IPS DF 6.9 (cell line): ENCODE data around the gene BCDIN3D.

Experiments used
- DNase-seq: peaks from one replicate; pipeline ENCODE4 v3.0.0-alpha.2; 2013; ENCODE audit warnings: low read depth, low spot score
- H3K27ac ChIP-seq: one replicate; pipeline ENCODE4 v1.5.1; 2013; ENCODE audit warnings: low read length, control low read depth
- H3K27me3 ChIP-seq: 2 replicates; pipeline ENCODE4 v1.6.1; 2013; ENCODE audit warnings: mild to moderate bottlenecking, low read length; ENCODE audit not compliant: control insufficient read depth, insufficient read depth
- H3K36me3 ChIP-seq: 2 replicates; pipeline ENCODE4 v1.6.1; 2013; ENCODE audit warnings: low read length; ENCODE audit not compliant: control insufficient read depth, insufficient read depth
- H3K4me1 ChIP-seq: 2 replicates; pipeline ENCODE4 v1.6.1; 2013; ENCODE audit warnings: low read length; ENCODE audit not compliant: control insufficient read depth, insufficient read depth
- H3K4me3 ChIP-seq: 2 replicates; pipeline ENCODE4 v1.5.1; 2013; ENCODE audit warnings: mild to moderate bottlenecking, low read length
- H3K9me3 ChIP-seq: 2 replicates; pipeline ENCODE4 v1.6.1; 2013; ENCODE audit warnings: low read length, inconsistent platforms; ENCODE audit not compliant: control insufficient read depth, insufficient read depth
- WGBS: extraction: QIAGEN DNeasy Blood & Tissue Kit; methylation state at CpG from one replicate; pipeline ENCODE4 v1.1.7; 2013; ENCODE audit warnings: mixed read lengths, missing lambda C conversion rate; ENCODE audit not compliant: insufficient read length, insufficient coverage; 5-methylcytosine and 5-hydroxymethylcytosine counted together

BCDIN3D gene

DNA sequence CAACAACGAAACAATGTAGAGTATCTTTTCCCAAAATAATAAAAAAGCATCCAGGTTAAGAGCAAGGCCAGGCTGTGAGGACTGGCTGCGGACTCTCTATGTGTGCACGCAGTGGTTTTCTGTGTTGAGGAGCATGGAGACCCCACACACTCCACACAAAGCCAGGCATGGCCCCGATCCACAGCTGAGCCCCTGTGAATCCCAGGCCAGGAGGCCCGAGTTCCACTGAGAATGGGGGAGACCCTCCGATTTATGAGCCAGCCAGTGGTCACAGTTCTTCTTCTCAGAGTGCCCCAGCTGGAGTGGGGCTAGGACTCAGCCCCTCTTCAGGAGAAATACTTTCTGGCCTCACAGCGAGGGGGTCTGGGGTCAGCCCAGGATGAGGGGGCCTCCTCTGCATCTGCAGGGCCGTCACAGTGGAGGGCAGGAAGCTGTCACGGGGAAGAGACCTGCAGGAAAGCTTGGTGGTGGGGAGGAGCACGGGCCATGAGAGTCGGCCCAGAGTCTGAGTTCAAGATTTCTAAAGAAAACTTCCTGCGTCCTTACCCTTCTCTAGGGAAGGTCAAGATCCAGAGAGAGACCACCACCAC, 34.8 kb downstream of the BCDIN3D start:
- Histone ChIP-seq H3K9me3 (no peaks in the 10 kb centered on the region), H3K36me3 (peaks cover 7% of the 10 kb centered on the region; the same call in 1 of the 2 replicates), H3K27ac (no peak overlapping the region), H3K4me1 (peaks cover 17% of the 10 kb centered on the region), H3K27me3 (no peaks in the 10 kb centered on the region), H3K4me3 (no peak overlapping the region)
- no CpG with 5 or more reads among the region's 12 CpGs for WGBS
- DNase-seq, result no peak

DNA sequence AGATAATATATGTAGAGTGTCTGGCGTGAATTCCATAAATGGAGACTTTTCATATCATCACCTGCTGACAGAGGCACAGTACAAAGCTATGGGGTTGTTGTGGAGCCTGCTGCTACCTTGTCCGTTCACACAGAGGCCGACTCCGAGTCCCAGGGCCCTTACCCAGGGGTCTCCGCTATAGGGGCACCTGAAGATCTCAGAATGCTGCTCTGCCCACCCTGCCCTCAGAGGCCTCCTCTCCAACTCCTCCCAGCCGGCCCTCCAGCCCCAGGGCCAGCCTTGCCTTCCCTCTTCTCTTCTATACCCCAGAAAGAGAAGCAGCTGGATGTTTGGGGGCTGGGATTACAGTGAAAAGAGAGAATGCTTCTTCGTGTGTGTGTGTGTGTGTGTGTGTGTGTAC, 36.0 kb downstream of the BCDIN3D start:
- Histone ChIP-seq H3K27me3 (no peaks in the 10 kb centered on the region), H3K4me3 (no peak overlapping the region), H3K27ac (no peak overlapping the region), H3K9me3 (no peaks in the 10 kb centered on the region), H3K36me3 (peaks cover 7% of the 10 kb centered on the region), H3K4me1 (peaks cover 17% of the 10 kb centered on the region)
- DNase-seq, result no peak
- no CpG with 5 or more reads among the region's 7 CpGs for WGBS

DNA sequence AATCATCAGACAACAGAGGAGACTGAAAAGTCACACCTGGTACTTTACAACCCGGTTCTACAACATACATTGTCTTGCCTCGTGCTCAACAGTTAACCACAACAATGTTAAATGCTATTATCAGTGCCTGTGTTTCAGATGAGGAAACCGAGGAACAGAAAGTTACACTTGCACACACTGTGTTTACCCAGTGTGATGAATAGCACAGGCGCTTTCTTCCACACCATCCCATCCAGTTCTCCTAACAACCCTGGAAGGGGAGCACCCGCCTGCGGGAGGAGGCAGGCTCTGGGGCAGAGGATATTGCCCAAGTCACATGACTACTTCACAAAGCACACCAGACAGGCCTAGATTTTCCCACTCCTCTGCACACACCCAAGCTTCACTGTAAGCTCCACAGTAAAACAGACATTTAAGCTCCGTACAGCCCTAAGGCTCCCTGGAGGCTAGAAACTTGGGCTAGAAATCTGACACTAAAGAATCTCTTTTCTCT, 36.5 kb downstream of the BCDIN3D start:
- Histone ChIP-seq H3K27me3 (no peaks in the 10 kb centered on the region), H3K4me3 (no peak overlapping the region), H3K9me3 (no peaks in the 10 kb centered on the region), H3K36me3 (peaks cover 12% of the 10 kb centered on the region), H3K4me1 (peaks cover 17% of the 10 kb centered on the region), H3K27ac (no peak overlapping the region)
- no CpG with 5 or more reads among the region's 7 CpGs for WGBS
- DNase-seq, result no peak

DNA sequence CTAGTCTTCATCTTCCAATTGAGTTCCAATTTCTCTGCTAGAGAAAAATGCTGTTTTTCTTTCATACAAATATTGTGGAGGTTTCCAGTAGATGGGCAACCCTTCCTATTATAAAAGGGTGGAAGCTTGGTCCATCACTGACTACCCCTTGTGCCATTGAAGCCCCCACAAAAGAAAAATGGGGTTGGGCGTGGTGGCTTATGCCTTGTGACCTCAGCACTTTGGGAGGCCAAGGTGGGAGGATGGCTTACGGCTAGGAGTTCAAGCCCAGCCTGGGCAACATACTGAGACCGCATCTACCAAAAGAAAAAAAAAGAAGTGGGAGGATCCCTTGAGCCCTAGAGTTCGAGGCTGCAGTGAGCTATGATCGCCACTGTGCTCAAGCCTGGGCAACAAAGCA, 37.5 kb downstream of the BCDIN3D start:
- no peaks in the 10 kb centered on the region for H3K27me3 ChIP-seq
- no CpG with 5 or more reads among the region's 5 CpGs for WGBS
- no peak overlapping the region for H3K27ac ChIP-seq
- H3K36me3 ChIP-seq, result peaks cover 12% of the 10 kb centered on the region
- H3K4me3 ChIP-seq, result no peak overlapping the region
- no peak for DNase-seq
- H3K4me1 ChIP-seq, result peaks cover 13% of the 10 kb centered on the region
- H3K9me3 ChIP-seq, result no peaks in the 10 kb centered on the region

DNA sequence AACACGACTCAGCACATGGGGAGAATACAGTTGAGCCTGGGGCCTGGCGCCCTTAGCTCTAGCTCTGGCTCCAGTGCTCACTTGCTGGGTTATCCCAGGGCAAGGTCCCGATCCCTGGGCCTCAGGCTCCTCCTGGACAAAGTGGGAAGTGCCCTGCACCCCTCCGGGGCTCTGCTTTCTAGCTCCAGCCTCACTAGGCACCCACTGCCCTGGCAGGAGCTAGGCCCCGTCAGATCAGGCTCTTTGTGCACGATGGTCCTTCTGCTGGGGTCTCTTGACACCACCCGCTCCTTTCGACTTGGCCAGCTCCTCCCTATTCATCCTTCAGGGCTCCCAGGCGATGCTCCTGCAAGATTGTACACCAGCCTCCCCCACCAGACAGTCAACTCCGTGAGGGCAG, 38.1 kb downstream of the BCDIN3D start:
- H3K27me3 ChIP-seq, result no peaks in the 10 kb centered on the region
- peaks cover 10% of the 10 kb centered on the region for H3K4me1 ChIP-seq
- no peaks in the 10 kb centered on the region for H3K9me3 ChIP-seq
- no peak for DNase-seq
- H3K36me3 ChIP-seq, result peaks cover 12% of the 10 kb centered on the region
- no CpG with 5 or more reads among the region's 10 CpGs for WGBS
- no peak overlapping the region for H3K27ac ChIP-seq
- H3K4me3 ChIP-seq, result no peak overlapping the region

DNA sequence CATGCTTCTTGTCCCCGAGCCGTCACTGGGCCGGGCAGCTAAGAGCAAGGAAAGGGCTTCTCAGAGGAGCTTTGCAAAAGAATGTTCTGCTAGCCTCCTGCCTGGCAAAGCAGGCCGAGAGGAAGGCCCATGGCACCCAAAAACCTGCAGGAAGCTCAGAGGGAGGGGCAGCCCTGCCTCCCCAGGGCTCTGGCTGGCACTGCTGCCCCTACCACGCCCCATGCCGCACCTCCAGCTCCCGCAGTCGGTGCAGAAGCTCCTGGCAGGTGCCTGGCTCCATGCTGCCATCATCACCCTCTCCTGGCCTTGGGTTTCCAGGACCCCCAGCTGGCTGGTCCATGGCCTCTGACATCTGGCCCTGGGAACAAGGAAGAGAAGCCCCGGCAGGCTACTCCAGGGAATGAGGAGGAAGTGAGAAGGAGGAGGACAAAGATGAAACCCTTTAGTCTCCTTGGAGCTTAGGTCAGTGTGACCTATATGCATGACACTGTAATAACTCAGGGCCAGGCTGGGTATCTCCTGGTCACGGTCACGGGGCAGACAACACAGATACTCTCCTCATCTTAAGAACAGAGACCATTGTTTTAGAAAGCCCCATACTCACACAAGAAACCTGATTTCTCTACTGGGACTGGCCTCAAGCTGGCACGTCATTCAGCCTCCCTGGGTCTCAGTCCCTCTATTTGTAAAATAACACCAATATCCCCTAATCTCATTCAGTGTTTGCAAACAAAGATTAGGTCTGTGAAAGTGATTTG, 39.0 kb downstream of the BCDIN3D start:
- no peaks in the 10 kb centered on the region for H3K9me3 ChIP-seq
- no peak overlapping the region for H3K4me3 ChIP-seq
- peaks cover 12% of the 10 kb centered on the region for H3K36me3 ChIP-seq
- no peaks in the 10 kb centered on the region for H3K27me3 ChIP-seq
- H3K4me1 ChIP-seq, result peaks cover 4% of the 10 kb centered on the region; the same call in 1 of the 2 replicates
- WGBS, result no CpG with 5 or more reads among the region's 12 CpGs
- no peak for DNase-seq
- H3K27ac ChIP-seq, result no peak overlapping the region

DNA sequence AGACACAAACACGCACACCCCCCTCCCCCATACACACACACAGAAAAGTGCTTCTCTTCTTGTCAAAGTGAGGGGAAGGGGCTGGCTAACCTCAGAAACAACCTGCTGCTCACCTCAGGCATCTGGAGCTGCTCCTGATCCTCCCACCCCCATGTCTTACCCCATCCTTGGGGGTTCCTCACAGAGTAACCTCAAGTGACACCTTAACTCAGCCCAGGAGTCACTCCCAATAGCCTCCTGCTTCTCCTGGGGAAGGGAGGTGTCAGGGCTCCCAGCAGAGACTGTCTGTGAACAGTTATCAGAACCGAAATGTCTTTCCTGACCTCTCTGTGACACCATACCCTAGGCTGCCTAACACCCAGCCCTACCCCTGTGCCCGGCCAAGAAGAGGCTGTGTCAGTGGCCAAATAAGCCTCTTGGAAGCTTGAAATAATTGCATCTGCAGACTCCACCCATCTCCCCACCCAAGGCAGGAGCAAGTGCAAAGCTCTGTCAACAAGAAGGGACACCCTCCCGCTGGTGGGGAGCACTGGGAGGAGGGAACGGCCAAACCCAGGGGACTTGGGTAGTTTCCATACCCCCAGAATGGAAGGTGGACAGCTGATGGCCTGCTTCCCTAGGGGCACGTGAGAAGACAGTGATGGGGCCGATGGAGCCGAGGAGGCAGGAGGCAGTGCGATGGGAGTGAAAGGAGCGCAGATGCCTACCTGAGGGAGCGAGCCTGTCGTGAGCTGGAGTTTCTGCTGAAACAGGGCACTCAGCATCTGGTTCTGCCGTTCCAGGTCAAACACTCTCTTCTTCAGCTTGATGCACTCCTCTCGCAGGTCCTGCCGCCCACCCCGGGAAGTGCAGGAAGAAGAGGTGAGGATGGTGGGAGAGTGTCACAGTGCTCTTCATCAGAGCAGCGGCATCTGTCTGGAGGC, 41.5 kb downstream of the BCDIN3D start:
- peaks cover 25% of the 10 kb centered on the region for H3K36me3 ChIP-seq
- H3K4me3 ChIP-seq, result no peak overlapping the region
- no peaks in the 10 kb centered on the region; the same call in 1 of the 2 replicates for H3K4me1 ChIP-seq
- H3K27me3 ChIP-seq, result no peaks in the 10 kb centered on the region
- no CpG with 5 or more reads among the region's 17 CpGs for WGBS
- H3K9me3 ChIP-seq, result no peaks in the 10 kb centered on the region
- DNase-seq, result no peak
- no peak overlapping the region for H3K27ac ChIP-seq

DNA sequence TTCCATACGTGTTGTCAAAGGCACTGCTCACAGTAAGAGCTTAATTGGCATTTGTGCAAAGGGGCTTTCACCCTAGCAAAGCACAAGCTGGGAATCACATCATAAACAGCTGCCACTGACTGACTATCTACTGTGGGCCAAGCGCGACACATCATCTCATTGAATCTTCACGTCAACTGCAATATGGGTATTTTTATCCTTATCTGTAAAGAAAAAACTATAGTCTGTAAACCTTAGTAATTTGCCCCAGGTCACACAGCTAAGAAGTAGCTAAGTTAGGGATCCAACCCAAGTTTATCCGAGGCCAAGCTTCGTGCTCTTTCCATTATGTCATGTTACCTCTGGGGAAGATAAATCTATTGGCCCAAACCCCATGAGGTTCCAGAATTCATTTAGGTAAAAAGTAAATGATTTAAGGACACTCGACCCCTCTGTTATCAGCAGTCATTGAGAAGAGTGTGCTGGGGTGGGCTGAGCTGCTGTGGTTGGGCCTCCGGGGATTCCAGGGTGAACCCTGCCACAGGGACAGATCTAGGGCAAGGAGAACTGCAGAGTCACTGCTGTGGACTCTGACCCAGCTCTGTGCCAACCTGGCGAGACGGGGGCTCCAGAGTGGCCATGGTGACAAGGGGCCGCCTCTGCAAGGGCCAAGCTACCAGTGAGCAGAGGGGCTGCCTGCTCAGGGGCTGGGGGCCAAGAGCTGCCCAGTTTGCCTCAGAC, 42.3 kb downstream of the BCDIN3D start:
- no peaks in the 10 kb centered on the region for H3K9me3 ChIP-seq
- WGBS, result no CpG with 5 or more reads among the region's 11 CpGs
- H3K36me3 ChIP-seq, result peaks cover 25% of the 10 kb centered on the region
- H3K4me3 ChIP-seq, result no peak overlapping the region
- no peak for DNase-seq
- H3K4me1 ChIP-seq, result no peaks in the 10 kb centered on the region
- no peaks in the 10 kb centered on the region for H3K27me3 ChIP-seq
- H3K27ac ChIP-seq, result no peak overlapping the region

DNA sequence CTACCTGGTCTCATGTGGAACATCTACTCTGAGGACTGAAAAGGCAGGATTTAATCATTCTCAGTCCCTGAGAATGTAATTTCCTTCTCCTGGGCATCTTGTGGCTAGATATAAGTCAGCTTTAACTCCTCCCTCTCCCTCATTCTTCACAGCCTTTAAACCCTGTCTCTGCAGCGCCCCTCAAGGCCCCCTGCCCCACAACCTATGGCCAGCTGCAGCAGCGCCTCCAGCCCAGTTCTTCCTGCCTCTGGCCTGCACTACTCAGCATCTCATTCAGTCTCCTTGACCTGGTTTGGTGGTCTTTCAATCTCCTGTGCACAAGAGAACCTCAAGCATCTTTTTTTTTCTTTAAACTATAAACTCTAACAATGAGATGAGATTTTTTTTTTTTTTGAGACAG, 44.0 kb downstream of the BCDIN3D start:
- H3K36me3 ChIP-seq, result peaks cover 22% of the 10 kb centered on the region; the same call in 1 of the 2 replicates

DNA sequence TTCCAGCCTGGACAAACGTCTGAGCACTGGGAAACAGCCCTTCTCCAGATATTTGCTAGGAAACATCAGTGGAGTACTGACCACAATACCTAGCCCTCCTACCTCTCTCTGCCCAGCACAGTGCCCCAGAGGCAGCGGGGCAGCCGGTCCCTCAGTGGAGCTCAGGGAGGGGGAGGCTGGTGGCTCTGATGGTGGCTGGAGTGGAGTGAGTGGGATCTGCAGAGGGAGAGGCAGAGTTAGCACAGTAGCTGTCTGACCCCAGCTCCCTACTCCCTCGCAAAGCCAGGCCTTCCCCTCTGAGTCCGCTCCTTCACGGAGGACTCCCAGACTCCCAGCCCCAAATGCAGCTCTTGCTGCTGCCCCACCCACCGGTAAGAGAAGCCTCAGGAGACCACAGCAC, 44.7 kb downstream of the BCDIN3D start:
- no peak overlapping the region for H3K4me3 ChIP-seq
- H3K36me3 ChIP-seq, result peaks cover 20% of the 10 kb centered on the region; the same call in 1 of the 2 replicates
- H3K27me3 ChIP-seq, result no peaks in the 10 kb centered on the region
- no CpG with 5 or more reads among the region's 7 CpGs for WGBS
- no peak overlapping the region for H3K27ac ChIP-seq
- no peaks in the 10 kb centered on the region for H3K4me1 ChIP-seq
- no peak for DNase-seq
- no peaks in the 10 kb centered on the region for H3K9me3 ChIP-seq

More for the DNA sequence above, 44.0 kb downstream of the BCDIN3D start:
- Histone ChIP-seq H3K9me3 (no peaks in the 10 kb centered on the region), H3K27ac (no peak overlapping the region), H3K27me3 (no peaks in the 10 kb centered on the region), H3K4me3 (no peak overlapping the region), H3K4me1 (no peaks in the 10 kb centered on the region)
- DNase-seq, result no peak
- no CpG with 5 or more reads among the region's 2 CpGs for WGBS
